Fibroblast of villous mesenchyme (primary cell): Measurements from ENCODE around the gene CCNDBP1. TPM values are rescaled to one million over a fixed set of nuclear protein-coding genes. Genes with fewer than 3 reads are reported as not detected.

Source experiments
- DNase-seq: peaks from one replicate; pipeline ENCODE4 v3.0.0-alpha.2; 2010; ENCODE audit warnings: low read depth
- H3K4me3 ChIP-seq: 2 replicates; pipeline ENCODE4 v1.5.1; 2011; ENCODE audit warnings: low read depth, mild to moderate bottlenecking, low read length
- total RNA-seq: library from RNA; depleted of rRNA; stranded (reverse); fragments of >200 nt; gene quantifications from 2 replicates; pipeline ENCODE4 v1.2.3, GENCODE V29; 2012
- TF ChIP-seq, protein P1 (sequence below): IDR thresholded peaks from 2 replicates; pipeline ENCODE4 v1.5.1; 2012; ENCODE audit warnings: low read depth, mild to moderate bottlenecking, low read length; ENCODE audit not compliant: insufficient read depth

Gene CCNDBP1
- total RNA-seq, 1 donor, result 67.8 TPM

DNA sequence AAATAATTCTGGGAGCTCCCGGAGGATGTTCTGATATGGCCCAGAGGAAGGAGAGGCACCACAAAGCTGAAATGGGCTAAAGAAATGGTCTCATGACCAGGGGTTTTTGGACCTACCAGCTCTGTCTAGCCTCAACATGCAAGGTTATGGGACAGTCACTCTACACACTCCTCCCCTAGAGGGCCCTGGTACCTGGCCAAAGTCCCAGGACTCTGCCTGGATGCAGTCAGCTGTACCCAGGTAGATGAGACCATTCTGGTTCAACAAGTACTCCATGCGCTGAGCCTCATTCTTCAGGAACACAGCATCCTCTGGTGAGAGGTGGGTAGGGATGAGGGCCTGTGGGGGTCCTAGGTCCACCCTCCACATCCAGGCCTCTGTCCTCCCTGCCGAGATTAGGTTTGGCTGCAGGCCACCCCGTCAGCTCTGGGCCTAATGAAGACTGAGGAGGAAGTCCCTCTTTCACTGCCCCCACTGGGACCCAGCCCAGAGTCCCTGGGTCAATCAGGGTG is 26.1 kb downstream of the CCNDBP1 start:
- TF ChIP-seq, protein P1, sequence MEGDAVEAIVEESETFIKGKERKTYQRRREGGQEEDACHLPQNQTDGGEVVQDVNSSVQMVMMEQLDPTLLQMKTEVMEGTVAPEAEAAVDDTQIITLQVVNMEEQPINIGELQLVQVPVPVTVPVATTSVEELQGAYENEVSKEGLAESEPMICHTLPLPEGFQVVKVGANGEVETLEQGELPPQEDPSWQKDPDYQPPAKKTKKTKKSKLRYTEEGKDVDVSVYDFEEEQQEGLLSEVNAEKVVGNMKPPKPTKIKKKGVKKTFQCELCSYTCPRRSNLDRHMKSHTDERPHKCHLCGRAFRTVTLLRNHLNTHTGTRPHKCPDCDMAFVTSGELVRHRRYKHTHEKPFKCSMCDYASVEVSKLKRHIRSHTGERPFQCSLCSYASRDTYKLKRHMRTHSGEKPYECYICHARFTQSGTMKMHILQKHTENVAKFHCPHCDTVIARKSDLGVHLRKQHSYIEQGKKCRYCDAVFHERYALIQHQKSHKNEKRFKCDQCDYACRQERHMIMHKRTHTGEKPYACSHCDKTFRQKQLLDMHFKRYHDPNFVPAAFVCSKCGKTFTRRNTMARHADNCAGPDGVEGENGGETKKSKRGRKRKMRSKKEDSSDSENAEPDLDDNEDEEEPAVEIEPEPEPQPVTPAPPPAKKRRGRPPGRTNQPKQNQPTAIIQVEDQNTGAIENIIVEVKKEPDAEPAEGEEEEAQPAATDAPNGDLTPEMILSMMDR, result no peak
- no peak overlapping the region for H3K4me3 ChIP-seq
- DNase-seq, result no peak

- H3K4me3 ChIP-seq, result no peak overlapping the region
- TF ChIP-seq, protein P1, result no peak
- no peak for DNase-seq
Measured at GRCh38 chr15:43212299-43212698, 27.1 kb downstream of the CCNDBP1 start.

DNA sequence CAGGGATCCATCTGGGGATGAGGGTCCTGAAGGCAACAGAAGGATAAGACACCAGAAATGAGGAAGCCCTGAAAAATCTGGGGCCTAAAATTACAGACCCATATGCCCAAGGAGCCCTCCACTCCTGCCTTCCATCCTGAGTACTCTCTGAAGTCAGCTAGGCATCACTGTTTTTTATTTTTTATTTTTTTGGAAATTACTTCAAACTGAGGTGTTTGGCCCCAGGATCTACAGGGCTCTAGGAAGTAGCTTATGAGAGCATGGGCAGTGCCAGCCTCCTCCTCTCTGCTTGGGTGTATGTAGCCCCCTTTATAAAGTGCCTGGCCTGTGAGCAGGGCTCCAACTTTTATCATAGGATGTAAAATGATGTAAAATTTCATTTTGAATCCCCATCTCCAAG is 27.7 kb downstream of the CCNDBP1 start:
- DNase-seq, result no peak
- H3K4me3 ChIP-seq, result no peak overlapping the region
- TF ChIP-seq, protein P1, result no peak

- no peak for DNase-seq
- TF ChIP-seq, protein P1, result no peak
- H3K4me3 ChIP-seq, result no peak overlapping the region
Measured at GRCh38 chr15:43213466-43213865, 28.3 kb downstream of the CCNDBP1 start.

- no peak for DNase-seq
- H3K4me3 ChIP-seq, result no peak overlapping the region
- TF ChIP-seq, protein P1, result no peak
Measured at GRCh38 chr15:43214169-43214568, 29.0 kb downstream of the CCNDBP1 start.

DNA sequence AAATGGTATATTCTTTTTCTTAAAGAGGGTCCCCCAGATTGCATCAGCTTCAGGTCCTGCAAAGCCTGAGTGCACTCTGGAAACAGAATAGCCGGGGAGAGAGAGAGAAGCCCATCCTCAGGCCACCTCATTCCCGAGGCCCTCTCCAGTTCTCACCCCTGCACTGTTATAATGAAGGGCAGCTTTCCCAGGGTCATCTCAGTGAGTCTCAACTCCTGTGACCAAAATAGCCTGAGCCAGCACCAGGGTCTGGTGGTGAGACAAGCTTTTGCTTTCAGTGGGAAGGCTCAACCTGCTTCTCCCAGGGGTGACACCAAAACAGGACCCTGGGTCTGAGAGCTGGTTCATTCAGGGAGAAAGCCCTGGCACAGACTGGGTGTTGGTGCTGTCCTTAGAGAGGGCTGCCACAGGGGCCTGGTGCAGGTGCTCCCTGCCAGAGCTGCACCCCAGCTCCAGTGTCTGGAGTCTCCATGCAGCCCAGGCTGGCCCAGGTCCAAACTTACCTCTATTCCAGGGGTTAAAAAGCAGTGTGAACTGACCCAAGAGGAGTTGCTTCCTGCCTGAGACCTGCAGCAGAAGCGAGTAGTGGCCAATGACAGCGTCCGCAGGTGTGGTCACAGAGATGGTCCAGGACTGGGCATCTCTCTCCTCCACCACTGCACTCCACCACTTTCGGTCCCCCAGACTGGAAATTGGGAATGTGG is 29.5 kb downstream of the CCNDBP1 start:
- DNase-seq, result no peak
- H3K4me3 ChIP-seq, result no peak overlapping the region
- TF ChIP-seq, protein P1, result no peak

GRCh38 chr15:43215961-43216360 is 30.8 kb downstream of the CCNDBP1 start:
- TF ChIP-seq, protein P1, result no peak
- no peak overlapping the region for H3K4me3 ChIP-seq
- peak; percentile 12 for DNase-seq
